Measurements from ENCODE around the gene DNAJB4.

DNAJB4 gene

DNA sequence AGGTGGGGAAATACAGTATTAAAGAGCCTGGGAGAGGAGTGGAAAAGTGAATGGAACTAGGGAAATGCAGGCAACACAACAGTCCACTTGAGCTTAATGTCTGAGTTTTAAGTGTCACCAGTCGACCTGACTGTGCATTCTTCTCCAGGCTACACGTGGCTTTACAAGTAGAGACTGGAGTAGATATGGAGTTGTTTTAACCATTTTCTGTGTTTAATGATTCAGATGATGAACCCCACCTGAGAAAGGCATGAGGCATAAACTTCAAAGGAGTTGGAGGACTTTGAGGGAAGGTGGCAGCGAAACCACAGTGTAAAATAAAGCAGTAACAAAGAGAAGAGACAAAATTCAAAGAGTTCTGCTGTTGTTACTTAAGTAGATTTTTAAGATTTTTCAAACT, 38.4 kb upstream of the DNAJB4 start:
- DNase-seq: no peak
- Histone ChIP-seq H3K27me3 (ENCODE audit: insufficient read depth, low read depth, severe bottlenecking) (no peaks in the 10 kb centered on the region), H3K4me3 (ENCODE audit: low read depth, low read length) (no peak overlapping the region), H3K36me3 (peaks cover 98% of the 10 kb centered on the region), H3K27ac (no peak overlapping the region), H3K9me3 (ENCODE audit: severe bottlenecking) (no peaks in the 10 kb centered on the region)
- TF ChIP-seq CTCF (IDR thresholded peaks at IDR 0.05; ENCODE audit: low read depth, low read length): no peak

DNA sequence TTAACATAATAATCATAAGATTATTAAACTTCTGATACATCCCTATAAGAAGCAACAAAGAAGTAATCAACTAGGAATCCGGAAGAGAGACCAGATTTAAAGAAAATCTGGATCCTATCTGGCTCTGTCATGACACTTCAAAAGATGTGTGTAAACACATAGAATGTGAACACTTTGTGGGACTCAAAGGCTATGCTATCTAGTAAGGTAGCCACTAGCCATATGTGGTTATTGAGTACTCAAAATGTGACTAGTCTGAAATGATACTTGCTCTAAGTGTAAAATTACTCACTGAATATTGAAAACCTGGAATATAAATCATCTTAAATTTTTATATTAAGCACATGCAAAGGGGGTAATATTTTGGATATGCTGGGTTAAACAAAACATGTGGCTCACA, 34.5 kb upstream of the DNAJB4 start:
- DNase-seq: no peak
- Histone ChIP-seq H3K27ac (no peak overlapping the region), H3K27me3 (ENCODE audit: insufficient read depth, low read depth, severe bottlenecking) (no peaks in the 10 kb centered on the region), H3K36me3 (peaks cover 86% of the 10 kb centered on the region), H3K9me3 (ENCODE audit: severe bottlenecking) (no peaks in the 10 kb centered on the region), H3K4me3 (ENCODE audit: low read depth, low read length) (no peak overlapping the region)
- TF ChIP-seq CTCF (IDR thresholded peaks at IDR 0.05; ENCODE audit: low read depth, low read length): no peak

DNA sequence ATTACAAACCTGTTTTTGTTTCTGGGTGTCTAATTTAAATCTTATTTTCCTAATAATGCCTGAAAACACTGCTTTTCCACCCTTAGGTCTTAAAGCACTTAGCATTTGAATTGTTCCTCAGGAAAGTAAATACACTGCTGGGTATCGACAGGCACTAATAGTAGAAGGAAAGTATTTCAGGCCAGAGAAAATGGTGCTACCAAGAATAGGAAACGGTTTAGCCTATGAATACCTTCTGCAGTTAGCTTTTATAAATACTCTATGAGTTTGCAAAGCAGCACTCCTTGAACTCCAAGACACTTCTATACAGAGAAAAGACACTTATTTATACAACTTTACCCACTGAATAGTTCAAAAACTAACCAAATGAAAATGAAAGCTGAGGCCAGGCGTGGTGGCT, 32.7 kb upstream of the DNAJB4 start:
- H3K27ac ChIP-seq: no peak overlapping the region
- no peaks in the 10 kb centered on the region for H3K27me3 ChIP-seq (ENCODE audit: insufficient read depth, low read depth, severe bottlenecking)
- H3K9me3 ChIP-seq (ENCODE audit: severe bottlenecking): no peaks in the 10 kb centered on the region
- peaks cover 84% of the 10 kb centered on the region for H3K36me3 ChIP-seq
- TF ChIP-seq CTCF (IDR thresholded peaks at IDR 0.05; ENCODE audit: low read depth, low read length): no peak
- DNase-seq: no peak
- H3K4me3 ChIP-seq (ENCODE audit: low read depth, low read length): no peak overlapping the region

DNA sequence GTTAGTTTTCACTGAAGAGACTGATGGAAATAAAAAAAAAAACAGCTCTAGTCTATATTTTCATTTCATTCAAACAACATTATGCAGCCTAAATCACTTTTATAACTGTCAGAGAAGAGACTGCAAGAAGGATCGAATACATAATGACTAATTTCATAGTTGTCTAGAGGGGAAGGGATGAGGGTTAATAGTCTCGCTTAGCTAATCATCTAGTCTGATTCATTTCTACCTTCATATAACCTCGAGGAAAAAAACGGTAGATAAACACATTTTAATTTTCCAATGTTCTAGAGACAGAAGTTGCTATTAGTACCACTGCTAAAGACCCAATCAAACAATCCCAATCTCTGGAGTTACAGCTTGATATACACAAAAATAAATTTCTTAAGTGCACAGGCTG, 29.4 kb upstream of the DNAJB4 start:
- H3K27ac ChIP-seq: no peak overlapping the region
- DNase-seq: no peak
- no peak overlapping the region for H3K4me3 ChIP-seq (ENCODE audit: low read depth, low read length)
- H3K27me3 ChIP-seq (ENCODE audit: insufficient read depth, low read depth, severe bottlenecking): no peaks in the 10 kb centered on the region
- H3K9me3 ChIP-seq (ENCODE audit: severe bottlenecking): no peaks in the 10 kb centered on the region
- TF ChIP-seq CTCF (IDR thresholded peaks at IDR 0.05; ENCODE audit: low read depth, low read length): no peak
- peaks cover 68% of the 10 kb centered on the region for H3K36me3 ChIP-seq

DNA sequence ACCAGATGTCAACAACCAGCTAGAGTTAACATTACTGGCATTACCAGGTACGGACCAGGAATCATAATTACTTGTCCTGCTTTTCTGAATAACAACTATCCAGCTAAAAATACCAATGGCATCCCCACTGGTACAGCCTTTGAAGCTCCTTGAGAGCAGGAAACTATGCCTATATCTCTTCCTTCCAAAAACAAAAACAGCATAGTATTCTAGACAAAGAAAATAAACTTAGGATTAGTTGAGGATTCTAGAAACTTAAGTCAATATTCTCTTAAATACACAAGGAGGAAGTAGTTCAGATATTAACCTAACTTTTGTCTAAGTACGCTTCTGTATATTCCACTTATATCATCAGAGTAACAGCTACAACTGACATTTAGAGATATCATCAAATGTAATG, 28.8 kb upstream of the DNAJB4 start:
- no peak for DNase-seq
- Histone ChIP-seq H3K9me3 (ENCODE audit: severe bottlenecking) (no peaks in the 10 kb centered on the region), H3K27me3 (ENCODE audit: insufficient read depth, low read depth, severe bottlenecking) (no peaks in the 10 kb centered on the region), H3K4me3 (ENCODE audit: low read depth, low read length) (no peak overlapping the region), H3K27ac (no peak overlapping the region), H3K36me3 (peaks cover 63% of the 10 kb centered on the region)
- TF ChIP-seq CTCF (IDR thresholded peaks at IDR 0.05; ENCODE audit: low read depth, low read length): no peak

- no peak overlapping the region for H3K4me3 ChIP-seq (ENCODE audit: low read depth, low read length)
- no peak overlapping the region for H3K27ac ChIP-seq
- no peak for DNase-seq
- no peaks in the 10 kb centered on the region for H3K27me3 ChIP-seq (ENCODE audit: insufficient read depth, low read depth, severe bottlenecking)
- peaks cover 57% of the 10 kb centered on the region for H3K36me3 ChIP-seq
- no peak for TF ChIP-seq CTCF (IDR thresholded peaks at IDR 0.05; ENCODE audit: low read depth, low read length)
- no peaks in the 10 kb centered on the region for H3K9me3 ChIP-seq (ENCODE audit: severe bottlenecking)
These were observed 28.2 kb upstream of the DNAJB4 start for GRCh38 chr1:77976433-77977076.

Data from WERI-Rb-1 (cell line).